Measurements from ENCODE around the gene PRKAG2. TPM values are rescaled to one million over a fixed set of nuclear protein-coding genes. Genes with fewer than 3 reads are reported as not detected.

The PRKAG2 gene
- total RNA-seq, 1 donor from 2014 or later: 20.6 TPM

DNA sequence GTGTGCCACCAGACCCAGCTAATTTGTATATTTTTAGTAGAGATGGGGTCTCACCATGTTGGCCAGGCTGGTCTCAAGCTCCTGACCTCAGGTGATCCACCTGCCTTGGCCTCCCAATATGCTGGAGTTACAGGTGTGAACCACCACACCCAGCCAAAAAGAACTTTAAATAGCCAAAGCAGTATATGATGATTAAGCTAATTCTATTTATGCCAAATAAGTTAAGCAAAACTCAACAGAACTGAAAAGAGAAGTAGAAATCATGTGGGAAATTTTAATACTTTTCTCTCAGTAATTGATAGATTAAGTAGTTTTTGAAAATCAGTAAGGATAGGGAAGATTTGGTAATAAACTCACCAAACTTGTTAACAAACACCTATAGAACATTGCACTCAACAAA is 332.7 kb downstream of the PRKAG2 start:
- TF ChIP-seq, protein P1, sequence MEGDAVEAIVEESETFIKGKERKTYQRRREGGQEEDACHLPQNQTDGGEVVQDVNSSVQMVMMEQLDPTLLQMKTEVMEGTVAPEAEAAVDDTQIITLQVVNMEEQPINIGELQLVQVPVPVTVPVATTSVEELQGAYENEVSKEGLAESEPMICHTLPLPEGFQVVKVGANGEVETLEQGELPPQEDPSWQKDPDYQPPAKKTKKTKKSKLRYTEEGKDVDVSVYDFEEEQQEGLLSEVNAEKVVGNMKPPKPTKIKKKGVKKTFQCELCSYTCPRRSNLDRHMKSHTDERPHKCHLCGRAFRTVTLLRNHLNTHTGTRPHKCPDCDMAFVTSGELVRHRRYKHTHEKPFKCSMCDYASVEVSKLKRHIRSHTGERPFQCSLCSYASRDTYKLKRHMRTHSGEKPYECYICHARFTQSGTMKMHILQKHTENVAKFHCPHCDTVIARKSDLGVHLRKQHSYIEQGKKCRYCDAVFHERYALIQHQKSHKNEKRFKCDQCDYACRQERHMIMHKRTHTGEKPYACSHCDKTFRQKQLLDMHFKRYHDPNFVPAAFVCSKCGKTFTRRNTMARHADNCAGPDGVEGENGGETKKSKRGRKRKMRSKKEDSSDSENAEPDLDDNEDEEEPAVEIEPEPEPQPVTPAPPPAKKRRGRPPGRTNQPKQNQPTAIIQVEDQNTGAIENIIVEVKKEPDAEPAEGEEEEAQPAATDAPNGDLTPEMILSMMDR (IDR thresholded peaks at IDR 0.05; ENCODE audit: unreplicated experiment): no peak
- H3K4me1 Mint-ChIP-seq (ENCODE audit: low read depth): peaks cover 2% of the 10 kb centered on the region
- no peak overlapping the region for H3K27ac Mint-ChIP-seq
- peaks cover 7% of the 10 kb centered on the region for H3K27me3 Mint-ChIP-seq
- no peaks in the 10 kb centered on the region for H3K36me3 Mint-ChIP-seq (ENCODE audit: insufficient read depth)
- H3K4me3 Mint-ChIP-seq (ENCODE audit: low read depth): no peak overlapping the region
- H3K9me3 Mint-ChIP-seq (ENCODE audit: low read depth): no peaks in the 10 kb centered on the region
- DNase-seq (ENCODE audit: low spot score, unreplicated experiment): no peak

DNA sequence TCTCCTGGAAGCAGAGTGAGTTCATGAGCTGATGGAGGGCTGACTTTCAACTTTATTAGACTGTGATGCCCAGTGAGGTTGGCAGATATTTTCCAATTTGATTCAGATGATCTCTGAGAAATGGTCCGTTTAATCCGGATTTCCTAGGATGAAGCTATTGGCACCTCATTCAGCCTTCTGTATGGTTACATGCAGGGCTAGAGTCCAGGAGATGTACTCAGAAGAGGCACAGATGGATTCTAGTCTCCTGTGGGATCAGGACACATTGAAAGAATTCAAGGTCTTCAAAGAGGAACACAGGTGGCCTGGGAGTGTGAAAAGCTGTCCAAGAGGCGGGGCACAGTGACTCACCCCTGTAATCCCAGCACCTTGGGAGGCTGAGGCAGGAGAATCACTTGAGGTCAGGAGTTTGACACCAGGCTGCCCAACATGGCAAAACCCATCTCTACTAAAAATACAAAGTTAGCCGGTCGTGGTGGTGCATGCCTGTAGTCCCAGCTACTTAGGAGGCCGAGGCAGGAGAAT is 334.2 kb downstream of the PRKAG2 start:
- Mint-ChIP-seq H3K4me3 (ENCODE audit: low read depth) (no peak overlapping the region), H3K27ac (no peak overlapping the region), H3K36me3 (ENCODE audit: insufficient read depth) (no peaks in the 10 kb centered on the region), H3K27me3 (peaks cover 7% of the 10 kb centered on the region), H3K9me3 (ENCODE audit: low read depth) (no peaks in the 10 kb centered on the region), H3K4me1 (ENCODE audit: low read depth) (peaks cover 13% of the 10 kb centered on the region)
- no peak for DNase-seq (ENCODE audit: low spot score, unreplicated experiment)
- TF ChIP-seq, protein P1 (IDR thresholded peaks at IDR 0.05; ENCODE audit: unreplicated experiment): no peak

DNA sequence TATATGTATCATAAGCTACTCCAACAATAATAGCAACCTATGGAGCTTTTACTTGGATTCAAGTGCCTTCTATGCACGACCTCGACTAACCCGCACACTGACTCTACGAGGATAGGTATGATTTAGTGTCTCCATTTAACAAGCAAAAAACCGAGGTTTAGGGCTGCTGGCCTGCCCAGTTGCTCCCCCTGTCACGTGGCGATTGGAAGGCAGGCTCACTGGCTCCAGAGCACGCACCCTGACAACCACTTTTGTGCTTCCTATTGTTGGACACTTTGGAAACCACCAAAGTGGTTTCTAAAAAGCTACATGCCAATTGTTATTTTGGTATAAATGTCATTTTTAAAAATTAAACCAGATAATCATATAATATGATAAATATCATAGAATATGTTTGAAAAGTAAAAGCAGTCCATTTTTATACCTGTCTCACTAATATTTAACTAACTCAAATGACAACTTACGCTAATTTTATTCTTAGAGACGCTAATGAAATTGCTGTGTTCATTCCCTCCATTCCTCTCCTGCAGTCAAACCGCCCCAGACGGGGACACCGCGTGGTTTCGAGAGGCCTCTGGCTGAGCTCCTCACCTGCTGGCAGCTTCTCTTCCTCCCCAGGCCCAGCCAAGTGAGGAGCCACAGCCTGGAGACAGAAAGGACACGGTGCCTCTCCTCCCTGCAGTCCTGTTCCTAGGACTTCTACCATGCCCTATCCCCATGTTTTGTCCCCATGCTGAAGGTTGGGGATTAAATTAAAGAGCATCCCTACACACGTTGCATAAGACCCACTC is 335.0 kb downstream of the PRKAG2 start:
- H3K27me3 Mint-ChIP-seq: peaks cover 3% of the 10 kb centered on the region
- no peak for DNase-seq (ENCODE audit: low spot score, unreplicated experiment)
- TF ChIP-seq, protein P1 (IDR thresholded peaks at IDR 0.05; ENCODE audit: unreplicated experiment): no peak
- peak overlapping the region; percentile 34 for H3K27ac Mint-ChIP-seq
- no peaks in the 10 kb centered on the region for H3K9me3 Mint-ChIP-seq (ENCODE audit: low read depth)
- no peaks in the 10 kb centered on the region for H3K36me3 Mint-ChIP-seq (ENCODE audit: insufficient read depth)
- H3K4me1 Mint-ChIP-seq (ENCODE audit: low read depth): peaks cover 13% of the 10 kb centered on the region
- no peak overlapping the region for H3K4me3 Mint-ChIP-seq (ENCODE audit: low read depth)

DNA sequence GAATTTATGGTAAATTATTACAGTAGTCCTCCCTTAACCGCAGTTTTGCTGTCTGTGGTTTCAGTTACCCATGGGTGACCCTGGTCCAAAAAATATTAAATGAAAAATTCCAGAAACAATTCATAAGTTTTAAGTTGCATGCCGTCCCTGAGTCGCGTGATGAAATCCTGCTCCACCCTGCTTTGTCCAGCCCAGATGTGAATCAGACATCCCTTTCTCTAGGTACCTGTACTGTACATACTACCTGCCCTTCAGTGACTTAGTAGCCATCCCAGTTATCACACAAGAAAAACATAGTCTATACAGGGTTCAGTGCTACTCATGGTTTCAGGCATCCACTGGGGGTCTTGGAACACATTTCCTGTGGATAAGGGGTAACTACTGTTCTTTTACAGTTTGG is 336.8 kb downstream of the PRKAG2 start:
- Mint-ChIP-seq H3K9me3 (ENCODE audit: low read depth) (no peaks in the 10 kb centered on the region), H3K27me3 (no peaks in the 10 kb centered on the region), H3K27ac (no peak overlapping the region), H3K4me1 (ENCODE audit: low read depth) (peaks cover 13% of the 10 kb centered on the region), H3K36me3 (ENCODE audit: insufficient read depth) (no peaks in the 10 kb centered on the region), H3K4me3 (ENCODE audit: low read depth) (no peak overlapping the region)
- DNase-seq (ENCODE audit: low spot score, unreplicated experiment): no peak
- TF ChIP-seq, protein P1 (IDR thresholded peaks at IDR 0.05; ENCODE audit: unreplicated experiment): no peak

DNA sequence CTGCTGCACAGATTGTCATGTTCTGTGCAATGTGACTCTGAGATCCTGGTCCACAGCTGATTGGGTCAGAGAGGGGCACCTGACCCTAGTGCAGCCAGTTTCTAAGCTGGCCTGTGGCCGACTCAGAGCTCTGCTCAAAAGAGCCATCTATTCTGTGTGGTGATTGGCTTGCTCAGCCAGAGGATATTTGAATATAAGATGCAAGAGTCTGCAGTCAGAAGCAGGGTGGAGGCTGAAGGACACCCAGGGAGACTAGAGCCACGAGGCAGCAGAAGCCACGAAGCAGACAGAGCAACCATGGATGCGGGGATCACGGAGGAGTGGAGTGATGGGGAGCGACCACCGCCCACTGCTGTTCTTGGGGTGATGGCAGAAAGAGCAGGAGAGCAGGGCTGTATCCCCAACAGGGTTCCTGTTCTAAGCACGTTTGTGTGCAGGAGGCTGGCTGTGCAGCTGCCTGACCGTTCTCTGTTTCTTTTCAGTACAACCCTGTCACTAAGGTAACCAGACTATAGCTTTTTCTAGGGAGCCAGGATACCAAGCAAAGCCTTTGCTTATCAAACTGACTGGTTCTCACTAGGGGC is 337.7 kb downstream of the PRKAG2 start:
- Mint-ChIP-seq H3K4me1 (ENCODE audit: low read depth) (peaks cover 13% of the 10 kb centered on the region), H3K27me3 (no peaks in the 10 kb centered on the region), H3K9me3 (ENCODE audit: low read depth) (no peaks in the 10 kb centered on the region), H3K4me3 (ENCODE audit: low read depth) (no peak overlapping the region), H3K36me3 (ENCODE audit: insufficient read depth) (no peaks in the 10 kb centered on the region), H3K27ac (peak overlapping the region; percentile 57)
- TF ChIP-seq, protein P1 (IDR thresholded peaks at IDR 0.05; ENCODE audit: unreplicated experiment): no peak
- DNase-seq (ENCODE audit: low spot score, unreplicated experiment): no peak
